HEK293 (cell line): ENCODE results near the gene RFX4.

ENCODE experiments used
- CTCF ChIA-PET: fragments of 350-600 bp; formaldehyde crosslinking; extraction: SDS; loops from one replicate; lab custom pipeline; 2021; ENCODE audit warnings: antibody characterized with exemption; lab: Yijun Ruan, JAX
- POLR2A ChIA-PET: fragments of 300-600 bp; formaldehyde crosslinking; extraction: SDS; loops from one replicate; lab custom pipeline; 2020; ENCODE audit warnings: antibody characterized with exemption, inconsistent platforms; lab: Yijun Ruan, JAX
- H3K27ac ChIP-seq: fragments of 200-500 bp; sonication (Bioruptor generic); 2 replicates; pipeline ENCODE4 v1.5.1; 2014; ENCODE audit warnings: low read depth, low read length, control low read depth, inconsistent platforms; ENCODE audit errors: extremely low read depth
- H3K36me3 ChIP-seq, 2 experiments: fragments of 200-500 bp in 1 of 2; sonication (Bioruptor generic) in 1 of 2; 1 replicate in 1 of 2; 2 replicates in 1 of 2; pipeline ENCODE4 v1.5.1; 2014 to 2017; ENCODE audit warnings: inconsistent platforms in 2 of 2, low read length in 2 of 2; ENCODE audit not compliant: control insufficient read depth in 2 of 2, insufficient read depth in 1 of 2
- H3K4me1 ChIP-seq: fragments of 200-500 bp; sonication (Bioruptor generic); 2 replicates; pipeline ENCODE4 v1.5.1; 2014; ENCODE audit warnings: mild to moderate bottlenecking, low read length, inconsistent platforms; ENCODE audit not compliant: control insufficient read depth, insufficient read depth
- H3K4me3 ChIP-seq: 2 replicates; pipeline ENCODE4 v1.5.1; 2011; ENCODE audit warnings: low read depth, mild to moderate bottlenecking, control low read depth, low read length, moderate library complexity
- H3K9me3 ChIP-seq: fragments of 200-500 bp; sonication (Bioruptor generic); 2 replicates; pipeline ENCODE4 v1.5.1; 2014; ENCODE audit warnings: low read depth, low read length, inconsistent platforms; ENCODE audit not compliant: control insufficient read depth, insufficient read depth
- TCF7L2 ChIP-seq: IDR thresholded peaks from 2 replicates; pipeline ENCODE4 v1.6.1; 2011; ENCODE audit warnings: low read depth, mild to moderate bottlenecking, inconsistent platforms, low read length, moderate library complexity, borderline replicate concordance
- TRIM28 ChIP-seq: IDR thresholded peaks from 2 replicates; pipeline ENCODE4 v1.6.1; 2011; ENCODE audit warnings: low read length, control low read depth, borderline replicate concordance
- ZBTB21 ChIP-seq: fragments of 450-650 bp; formaldehyde crosslinking; IDR thresholded peaks from 2 replicates; pipeline ENCODE4 v1.5.1; 2017; ENCODE audit warnings: missing biosample characterization, missing genetic modification characterization
- ZNF433 ChIP-seq: fragments of 450-650 bp; formaldehyde crosslinking; IDR thresholded peaks from 2 replicates; pipeline ENCODE4 v1.5.1; 2016; ENCODE audit warnings: missing biosample characterization, missing genetic modification characterization, low read depth
- ZNF501 ChIP-seq: fragments of 450-650 bp; formaldehyde crosslinking; IDR thresholded peaks from 2 replicates; pipeline ENCODE4 v1.5.1; 2016; ENCODE audit warnings: missing biosample characterization, missing genetic modification characterization
- ZNF514 ChIP-seq: fragments of 450-650 bp; formaldehyde crosslinking; IDR thresholded peaks from 2 replicates; pipeline ENCODE4 v1.5.1; 2016; ENCODE audit warnings: missing biosample characterization, missing genetic modification characterization
- ZNF555 ChIP-seq: fragments of 450-650 bp; formaldehyde crosslinking; conservative IDR thresholded peaks from 2 replicates; pipeline ENCODE4 v1.5.1; 2017; ENCODE audit warnings: missing biosample characterization, mild to moderate bottlenecking, missing genetic modification characterization, inconsistent platforms
- ZNF664 ChIP-seq: fragments of 450-650 bp; formaldehyde crosslinking; IDR thresholded peaks from 2 replicates; pipeline ENCODE4 v1.5.1; 2016; ENCODE audit warnings: missing biosample characterization, missing genetic modification characterization
- ZNF670 ChIP-seq: fragments of 450-650 bp; formaldehyde crosslinking; IDR thresholded peaks from 2 replicates; pipeline ENCODE4 v1.5.1; 2016; ENCODE audit warnings: missing biosample characterization, missing genetic modification characterization, low read depth
- ZNF777 ChIP-seq: fragments of 450-650 bp; formaldehyde crosslinking; IDR thresholded peaks from 2 replicates; pipeline ENCODE4 v1.5.1; 2017; ENCODE audit warnings: missing biosample characterization, missing genetic modification characterization, borderline replicate concordance
- ZNF837 ChIP-seq: fragments of 450-650 bp; formaldehyde crosslinking; IDR thresholded peaks from 2 replicates; pipeline ENCODE4 v1.5.1; 2016; ENCODE audit warnings: missing biosample characterization, missing genetic modification characterization
- TF ChIP-seq, protein P1 (sequence below): fragments of 450-650 bp; formaldehyde crosslinking; IDR thresholded peaks from 2 replicates; pipeline ENCODE4 v1.5.1; 2017; ENCODE audit warnings: missing biosample characterization, missing genetic modification characterization
- TF ChIP-seq, protein P2 (sequence below): fragments of 450-650 bp; formaldehyde crosslinking; conservative IDR thresholded peaks from 2 replicates; pipeline ENCODE4 v1.5.1; 2016; ENCODE audit warnings: low read depth, missing biosample characterization, missing genetic modification characterization
- TF ChIP-seq, protein P3 (sequence below): fragments of 450-650 bp; formaldehyde crosslinking; IDR thresholded peaks from 2 replicates; pipeline ENCODE4 v1.5.1; 2016; ENCODE audit warnings: missing biosample characterization, missing genetic modification characterization, borderline replicate concordance

The RFX4 gene

GRCh38 chr12:106580671-106581508, 1.9 kb upstream of the RFX4 start:
- CTCF ChIA-PET: no interaction called here
- H3K4me1 ChIP-seq: no peaks in the 10 kb centered on the region
- TF ChIP-seq ZNF837 (tag by site-specific recombination): no peak
- TF ChIP-seq, protein P1, sequence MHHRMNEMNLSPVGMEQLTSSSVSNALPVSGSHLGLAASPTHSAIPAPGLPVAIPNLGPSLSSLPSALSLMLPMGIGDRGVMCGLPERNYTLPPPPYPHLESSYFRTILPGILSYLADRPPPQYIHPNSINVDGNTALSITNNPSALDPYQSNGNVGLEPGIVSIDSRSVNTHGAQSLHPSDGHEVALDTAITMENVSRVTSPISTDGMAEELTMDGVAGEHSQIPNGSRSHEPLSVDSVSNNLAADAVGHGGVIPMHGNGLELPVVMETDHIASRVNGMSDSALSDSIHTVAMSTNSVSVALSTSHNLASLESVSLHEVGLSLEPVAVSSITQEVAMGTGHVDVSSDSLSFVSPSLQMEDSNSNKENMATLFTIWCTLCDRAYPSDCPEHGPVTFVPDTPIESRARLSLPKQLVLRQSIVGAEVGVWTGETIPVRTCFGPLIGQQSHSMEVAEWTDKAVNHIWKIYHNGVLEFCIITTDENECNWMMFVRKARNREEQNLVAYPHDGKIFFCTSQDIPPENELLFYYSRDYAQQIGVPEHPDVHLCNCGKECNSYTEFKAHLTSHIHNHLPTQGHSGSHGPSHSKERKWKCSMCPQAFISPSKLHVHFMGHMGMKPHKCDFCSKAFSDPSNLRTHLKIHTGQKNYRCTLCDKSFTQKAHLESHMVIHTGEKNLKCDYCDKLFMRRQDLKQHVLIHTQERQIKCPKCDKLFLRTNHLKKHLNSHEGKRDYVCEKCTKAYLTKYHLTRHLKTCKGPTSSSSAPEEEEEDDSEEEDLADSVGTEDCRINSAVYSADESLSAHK: no peak
- no peak for TF ChIP-seq TRIM28
- TF ChIP-seq ZNF777: no peak
- TF ChIP-seq ZNF501 (tag by site-specific recombination): no peak
- TF ChIP-seq ZNF433 (tag by site-specific recombination): no peak
- TF ChIP-seq, protein P2, sequence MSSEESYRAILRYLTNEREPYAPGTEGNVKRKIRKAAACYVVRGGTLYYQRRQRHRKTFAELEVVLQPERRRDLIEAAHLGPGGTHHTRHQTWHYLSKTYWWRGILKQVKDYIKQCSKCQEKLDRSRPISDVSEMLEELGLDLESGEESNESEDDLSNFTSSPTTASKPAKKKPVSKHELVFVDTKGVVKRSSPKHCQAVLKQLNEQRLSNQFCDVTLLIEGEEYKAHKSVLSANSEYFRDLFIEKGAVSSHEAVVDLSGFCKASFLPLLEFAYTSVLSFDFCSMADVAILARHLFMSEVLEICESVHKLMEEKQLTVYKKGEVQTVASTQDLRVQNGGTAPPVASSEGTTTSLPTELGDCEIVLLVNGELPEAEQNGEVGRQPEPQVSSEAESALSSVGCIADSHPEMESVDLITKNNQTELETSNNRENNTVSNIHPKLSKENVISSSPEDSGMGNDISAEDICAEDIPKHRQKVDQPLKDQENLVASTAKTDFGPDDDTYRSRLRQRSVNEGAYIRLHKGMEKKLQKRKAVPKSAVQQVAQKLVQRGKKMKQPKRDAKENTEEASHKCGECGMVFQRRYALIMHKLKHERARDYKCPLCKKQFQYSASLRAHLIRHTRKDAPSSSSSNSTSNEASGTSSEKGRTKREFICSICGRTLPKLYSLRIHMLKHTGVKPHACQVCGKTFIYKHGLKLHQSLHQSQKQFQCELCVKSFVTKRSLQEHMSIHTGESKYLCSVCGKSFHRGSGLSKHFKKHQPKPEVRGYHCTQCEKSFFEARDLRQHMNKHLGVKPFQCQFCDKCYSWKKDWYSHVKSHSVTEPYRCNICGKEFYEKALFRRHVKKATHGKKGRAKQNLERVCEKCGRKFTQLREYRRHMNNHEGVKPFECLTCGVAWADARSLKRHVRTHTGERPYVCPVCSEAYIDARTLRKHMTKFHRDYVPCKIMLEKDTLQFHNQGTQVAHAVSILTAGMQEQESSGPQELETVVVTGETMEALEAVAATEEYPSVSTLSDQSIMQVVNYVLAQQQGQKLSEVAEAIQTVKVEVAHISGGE (tag by site-specific recombination): no peak
- TF ChIP-seq, protein P3, sequence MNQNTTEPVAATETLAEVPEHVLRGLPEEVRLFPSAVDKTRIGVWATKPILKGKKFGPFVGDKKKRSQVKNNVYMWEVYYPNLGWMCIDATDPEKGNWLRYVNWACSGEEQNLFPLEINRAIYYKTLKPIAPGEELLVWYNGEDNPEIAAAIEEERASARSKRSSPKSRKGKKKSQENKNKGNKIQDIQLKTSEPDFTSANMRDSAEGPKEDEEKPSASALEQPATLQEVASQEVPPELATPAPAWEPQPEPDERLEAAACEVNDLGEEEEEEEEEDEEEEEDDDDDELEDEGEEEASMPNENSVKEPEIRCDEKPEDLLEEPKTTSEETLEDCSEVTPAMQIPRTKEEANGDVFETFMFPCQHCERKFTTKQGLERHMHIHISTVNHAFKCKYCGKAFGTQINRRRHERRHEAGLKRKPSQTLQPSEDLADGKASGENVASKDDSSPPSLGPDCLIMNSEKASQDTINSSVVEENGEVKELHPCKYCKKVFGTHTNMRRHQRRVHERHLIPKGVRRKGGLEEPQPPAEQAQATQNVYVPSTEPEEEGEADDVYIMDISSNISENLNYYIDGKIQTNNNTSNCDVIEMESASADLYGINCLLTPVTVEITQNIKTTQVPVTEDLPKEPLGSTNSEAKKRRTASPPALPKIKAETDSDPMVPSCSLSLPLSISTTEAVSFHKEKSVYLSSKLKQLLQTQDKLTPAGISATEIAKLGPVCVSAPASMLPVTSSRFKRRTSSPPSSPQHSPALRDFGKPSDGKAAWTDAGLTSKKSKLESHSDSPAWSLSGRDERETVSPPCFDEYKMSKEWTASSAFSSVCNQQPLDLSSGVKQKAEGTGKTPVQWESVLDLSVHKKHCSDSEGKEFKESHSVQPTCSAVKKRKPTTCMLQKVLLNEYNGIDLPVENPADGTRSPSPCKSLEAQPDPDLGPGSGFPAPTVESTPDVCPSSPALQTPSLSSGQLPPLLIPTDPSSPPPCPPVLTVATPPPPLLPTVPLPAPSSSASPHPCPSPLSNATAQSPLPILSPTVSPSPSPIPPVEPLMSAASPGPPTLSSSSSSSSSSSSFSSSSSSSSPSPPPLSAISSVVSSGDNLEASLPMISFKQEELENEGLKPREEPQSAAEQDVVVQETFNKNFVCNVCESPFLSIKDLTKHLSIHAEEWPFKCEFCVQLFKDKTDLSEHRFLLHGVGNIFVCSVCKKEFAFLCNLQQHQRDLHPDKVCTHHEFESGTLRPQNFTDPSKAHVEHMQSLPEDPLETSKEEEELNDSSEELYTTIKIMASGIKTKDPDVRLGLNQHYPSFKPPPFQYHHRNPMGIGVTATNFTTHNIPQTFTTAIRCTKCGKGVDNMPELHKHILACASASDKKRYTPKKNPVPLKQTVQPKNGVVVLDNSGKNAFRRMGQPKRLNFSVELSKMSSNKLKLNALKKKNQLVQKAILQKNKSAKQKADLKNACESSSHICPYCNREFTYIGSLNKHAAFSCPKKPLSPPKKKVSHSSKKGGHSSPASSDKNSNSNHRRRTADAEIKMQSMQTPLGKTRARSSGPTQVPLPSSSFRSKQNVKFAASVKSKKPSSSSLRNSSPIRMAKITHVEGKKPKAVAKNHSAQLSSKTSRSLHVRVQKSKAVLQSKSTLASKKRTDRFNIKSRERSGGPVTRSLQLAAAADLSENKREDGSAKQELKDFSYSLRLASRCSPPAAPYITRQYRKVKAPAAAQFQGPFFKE (tag by site-specific recombination): no peak
- no peak for TF ChIP-seq ZNF555 (tag by site-specific recombination)
- TF ChIP-seq TCF7L2: no peak
- no peak for TF ChIP-seq ZNF664 (tag by site-specific recombination)
- TF ChIP-seq ZBTB21 (tag by site-specific recombination): no peak
- TF ChIP-seq ZNF670: no peak
- no peak for TF ChIP-seq ZNF514 (tag by site-specific recombination)
- no peak overlapping the region for H3K27ac ChIP-seq
- H3K36me3 ChIP-seq: no peaks in the 10 kb centered on the region
- POLR2A ChIA-PET: no interaction called here
- H3K4me3 ChIP-seq: peak overlapping the region; percentile 23; the same call in 1 of the 2 replicates
- no peaks in the 10 kb centered on the region for H3K9me3 ChIP-seq
